OCI-LY1 (cell line): ENCODE results near the gene LTA4H.

Experiments
- H2AFZ ChIP-seq: fragments of 200-600 bp; sonication (generic), shearing (Covaris generic); 2 replicates; pipeline ENCODE4 v1.6.0; 2014; ENCODE audit warnings: antibody characterized with exemption, mild to moderate bottlenecking, low read length
- H3F3A ChIP-seq: fragments of 200-600 bp; sonication (generic), shearing (Covaris generic); 2 replicates; pipeline ENCODE4 v1.6.0; 2014; ENCODE audit warnings: mild to moderate bottlenecking, antibody characterized with exemption, low read length, moderate library complexity; ENCODE audit not compliant: insufficient read depth
- H3K27ac ChIP-seq: fragments of 200-600 bp; sonication (generic); 2 replicates; pipeline ENCODE4 v1.5.1; 2014; ENCODE audit warnings: low read length, mixed run types, mild to moderate bottlenecking, low read depth; ENCODE audit not compliant: poor library complexity, severe bottlenecking
- H3K27me3 ChIP-seq: fragments of 200-600 bp; sonication (generic); 2 replicates; pipeline ENCODE4 v1.6.0; 2014; ENCODE audit warnings: antibody characterized with exemption, mild to moderate bottlenecking, low read length, moderate library complexity; ENCODE audit not compliant: insufficient read depth
- H3K36me3 ChIP-seq: fragments of 200-600 bp; sonication (generic); 2 replicates; pipeline ENCODE4 v1.6.1; 2014; ENCODE audit warnings: mild to moderate bottlenecking, antibody characterized with exemption, low read length, moderate library complexity, mixed read lengths; ENCODE audit not compliant: insufficient read depth
- H3K4me1 ChIP-seq: fragments of 200-600 bp; sonication (generic); 2 replicates; pipeline ENCODE4 v1.5.1; 2014; ENCODE audit warnings: mild to moderate bottlenecking, low read length, moderate library complexity; ENCODE audit not compliant: insufficient read depth, severe bottlenecking
- H3K4me2 ChIP-seq: fragments of 200-600 bp; sonication (generic), shearing (Covaris generic); 2 replicates; pipeline ENCODE4 v1.6.1; 2014; ENCODE audit warnings: low read length
- H3K4me3 ChIP-seq: fragments of 200-600 bp; sonication (generic); 2 replicates; pipeline ENCODE4 v1.5.1; 2014; ENCODE audit warnings: low read length, low read depth, mild to moderate bottlenecking, mixed read lengths; ENCODE audit not compliant: poor library complexity, severe bottlenecking
- H3K79me2 ChIP-seq: fragments of 200-600 bp; shearing (Covaris generic); 2 replicates; pipeline ENCODE4 v1.6.1; 2016; ENCODE audit warnings: mixed run types, low read length, mixed read lengths; ENCODE audit not compliant: insufficient read depth
- H3K9ac ChIP-seq: fragments of 200-600 bp; sonication (generic), shearing (Covaris generic); 2 replicates; pipeline ENCODE4 v1.6.1; 2014; ENCODE audit warnings: mild to moderate bottlenecking, low read length, mixed read lengths
- H3K9me2 ChIP-seq: fragments of 200-600 bp; sonication (generic), shearing (Covaris generic); 2 replicates; pipeline ENCODE4 v1.6.1; 2014; ENCODE audit warnings: low read depth, mild to moderate bottlenecking, low read length, mixed read lengths
- H3K9me3 ChIP-seq: fragments of 200-600 bp; shearing (Covaris generic); 2 replicates; pipeline ENCODE4 v1.6.1; 2014; ENCODE audit warnings: low read length, mixed read lengths
- H4K20me1 ChIP-seq: fragments of 200-600 bp; sonication (generic), shearing (Covaris generic); 2 replicates; pipeline ENCODE4 v1.6.0; 2016; ENCODE audit warnings: mild to moderate bottlenecking, low read length; ENCODE audit not compliant: insufficient read depth
- CTCF ChIP-seq: fragments of 200-600 bp; sonication (generic), shearing (Covaris generic); IDR thresholded peaks from 2 replicates; pipeline ENCODE4 v1.5.1; 2017; ENCODE audit warnings: mild to moderate bottlenecking, antibody characterized with exemption, low read length, moderate library complexity, mixed read lengths
- EZH2 ChIP-seq: fragments of 200-600 bp; sonication (generic), shearing (Covaris generic); IDR thresholded peaks from 2 replicates; pipeline ENCODE4 v1.8.0; 2017; ENCODE audit warnings: borderline replicate concordance, mixed run types, mild to moderate bottlenecking, antibody characterized with exemption, low read length, moderate library complexity, mixed read lengths

The LTA4H gene

GRCh38 chr12:96035283-96036236, at the start of gene LTA4H:
Gene LTA4H, minus strand, starts transcription at chr12:96035587. Its CDS starts 68 bp downstream, at chr12:96035519.
- H3K9ac ChIP-seq, result peak within 1 kb of the TSS; percentile 68
- H3K9me3 ChIP-seq, result no peaks in the 10 kb centered on the region
- H4K20me1 ChIP-seq, result no peaks in the 10 kb centered on the region
- H3K4me3 ChIP-seq, result peak within 1 kb of the TSS; percentile 73
- H3K27ac ChIP-seq, result peak within 1 kb of the TSS; percentile 48
- peaks cover 48% of the 10 kb centered on the region for H3K4me1 ChIP-seq
- H2AFZ ChIP-seq, result no peak within 1 kb of the TSS
- H3K36me3 ChIP-seq, result no peaks in the 10 kb centered on the region
- peak within 1 kb of the TSS; percentile 99 for H3K4me2 ChIP-seq
- peaks cover 16% of the 10 kb centered on the region for H3K79me2 ChIP-seq
- H3F3A ChIP-seq, result no peaks in the 10 kb centered on the region
- no peaks in the 10 kb centered on the region for H3K9me2 ChIP-seq
- no peaks in the 10 kb centered on the region for H3K27me3 ChIP-seq
- TF ChIP-seq EZH2, result no peak
- TF ChIP-seq CTCF, result no peak

GRCh38 chr12:96084624-96085023, 49.2 kb upstream of the LTA4H start:
- no peak overlapping the region for H2AFZ ChIP-seq
- no peaks in the 10 kb centered on the region for H3K79me2 ChIP-seq
- no peak overlapping the region for H3K9ac ChIP-seq
- H3K4me1 ChIP-seq, result no peaks in the 10 kb centered on the region
- TF ChIP-seq CTCF (no peak), EZH2 (no peak)
- H3K4me2 ChIP-seq, result no peak overlapping the region
- no peaks in the 10 kb centered on the region for H4K20me1 ChIP-seq
- no peaks in the 10 kb centered on the region for H3F3A ChIP-seq
- no peak overlapping the region for H3K27ac ChIP-seq
- H3K4me3 ChIP-seq, result no peak overlapping the region
- no peaks in the 10 kb centered on the region for H3K27me3 ChIP-seq
- H3K9me2 ChIP-seq, result no peaks in the 10 kb centered on the region
- no peaks in the 10 kb centered on the region for H3K36me3 ChIP-seq
- no peaks in the 10 kb centered on the region for H3K9me3 ChIP-seq

GRCh38 chr12:96083020-96083719, 47.8 kb upstream of the LTA4H start:
- H3K27me3 ChIP-seq, result no peaks in the 10 kb centered on the region
- no peak overlapping the region for H3K9ac ChIP-seq
- no peaks in the 10 kb centered on the region for H3F3A ChIP-seq
- no peaks in the 10 kb centered on the region for H3K36me3 ChIP-seq
- no peaks in the 10 kb centered on the region for H3K79me2 ChIP-seq
- H4K20me1 ChIP-seq, result no peaks in the 10 kb centered on the region
- H3K4me3 ChIP-seq, result no peak overlapping the region
- H2AFZ ChIP-seq, result no peak overlapping the region
- no peak overlapping the region for H3K27ac ChIP-seq
- H3K4me1 ChIP-seq, result no peaks in the 10 kb centered on the region
- no peak overlapping the region for H3K4me2 ChIP-seq
- no peak for TF ChIP-seq CTCF
- TF ChIP-seq EZH2, result no peak
- H3K9me3 ChIP-seq, result no peaks in the 10 kb centered on the region
- H3K9me2 ChIP-seq, result no peaks in the 10 kb centered on the region
